H7 (cell line): Measurements from ENCODE around the gene RPS26. TPM values are rescaled to one million over a fixed set of nuclear protein-coding genes. Genes with fewer than 3 reads are reported as not detected.
A peak's percentile ranks its signal among the peaks of the same experiment; 100 is the strongest.

Experiments
- DNase-seq: peaks from one replicate; pipeline ENCODE4 v3.0.0; 2012
- H3K27me3 ChIP-seq: 2 replicates; pipeline ENCODE4 v1.6.0; 2011; ENCODE audit warnings: mild to moderate bottlenecking, low read length; ENCODE audit not compliant: control insufficient read depth, insufficient read depth
- H3K36me3 ChIP-seq: replicated peaks from 2 replicates; pipeline ENCODE4 v1.5.1; 2011; ENCODE audit warnings: low read length; ENCODE audit not compliant: control insufficient read depth, insufficient read depth
- H3K4me3 ChIP-seq: 2 replicates; pipeline ENCODE4 v1.5.1; 2011; ENCODE audit warnings: low read depth, mild to moderate bottlenecking, control low read depth, low read length, moderate library complexity; ENCODE audit not compliant: insufficient read depth
- total RNA-seq: library from RNA; depleted of rRNA; stranded (reverse); fragments of >200 nt; shearing (Covaris generic); gene quantifications from 2 replicates; pipeline ENCODE4 v1.2.3, GENCODE V29; 2014

RPS26 gene
- total RNA-seq, 1 experiment from 2014 or later: 1,197 TPM

DNA sequence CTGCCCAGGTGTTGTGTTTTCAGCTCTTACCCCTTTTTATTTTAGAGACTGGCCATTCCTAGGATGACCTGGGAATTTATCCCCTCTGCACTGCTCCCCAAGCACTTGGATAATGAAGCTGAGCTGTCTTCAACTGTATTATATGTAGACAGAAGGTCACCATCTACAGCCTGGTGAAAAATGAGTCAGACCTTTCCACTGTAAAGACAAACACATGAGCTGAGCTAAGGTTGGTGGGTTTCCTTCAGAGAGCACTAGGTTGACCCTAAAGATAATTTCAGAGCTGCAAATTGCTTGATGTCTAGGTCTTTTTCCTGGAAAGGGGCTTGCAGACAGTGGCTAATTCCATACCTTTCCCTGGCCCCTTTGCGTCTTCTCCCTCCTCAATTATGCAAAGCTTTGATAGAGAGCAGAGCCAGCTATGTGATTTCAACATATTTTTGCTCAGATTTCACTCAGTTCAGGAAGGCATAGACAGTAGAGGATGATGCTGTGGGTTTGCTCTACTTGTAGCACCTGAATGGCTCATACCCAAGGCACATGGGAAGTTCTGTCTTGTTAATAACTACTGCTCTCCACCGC is 30.1 kb upstream of the RPS26 start:
- Histone ChIP-seq H3K36me3 (no peaks in the 10 kb centered on the region), H3K27me3 (no peaks in the 10 kb centered on the region), H3K4me3 (no peak overlapping the region)
- no peak for DNase-seq

- H3K27me3 ChIP-seq: no peaks in the 10 kb centered on the region
- H3K4me3 ChIP-seq: no peak overlapping the region
- DNase-seq: no peak
- no peaks in the 10 kb centered on the region for H3K36me3 ChIP-seq
Observed at GRCh38 chr12:56013482-56013881, 28.2 kb upstream of the RPS26 start.

GRCh38 chr12:56014205-56014604 is 27.5 kb upstream of the RPS26 start:
- H3K36me3 ChIP-seq: no peaks in the 10 kb centered on the region; the same call in 1 of the 2 replicates

GRCh38 chr12:56017181-56017580 is 24.5 kb upstream of the RPS26 start:
- no peaks in the 10 kb centered on the region; the same call in 1 of the 2 replicates for H3K36me3 ChIP-seq
- no peak for DNase-seq
- H3K4me3 ChIP-seq: no peak overlapping the region
- no peaks in the 10 kb centered on the region for H3K27me3 ChIP-seq

More at GRCh38 chr12:56014205-56014604, 27.5 kb upstream of the RPS26 start:
- DNase-seq: no peak
- H3K4me3 ChIP-seq: no peak overlapping the region
- H3K27me3 ChIP-seq: no peaks in the 10 kb centered on the region

DNA sequence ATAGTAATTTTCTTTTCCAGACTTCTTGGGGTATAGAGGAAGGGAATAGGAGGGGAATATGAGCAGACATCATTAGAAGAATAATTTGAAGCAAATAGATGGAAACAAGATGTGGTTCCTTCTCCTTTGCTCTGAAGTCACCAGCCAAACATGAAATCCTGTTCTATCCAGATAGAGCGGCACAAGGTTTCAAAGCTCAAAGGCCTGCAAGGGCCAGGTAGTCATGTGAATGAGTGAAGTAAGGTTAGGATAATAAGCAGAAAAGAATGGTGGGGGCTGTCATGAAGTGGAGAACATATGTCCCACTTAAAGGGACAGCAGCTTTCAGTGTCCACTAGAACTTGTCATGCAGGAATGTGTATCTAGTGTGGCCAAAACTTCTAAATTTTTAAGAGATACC is 23.4 kb upstream of the RPS26 start:
- DNase-seq: no peak
- Histone ChIP-seq H3K27me3 (no peaks in the 10 kb centered on the region), H3K4me3 (no peak overlapping the region), H3K36me3 (no peaks in the 10 kb centered on the region; the same call in 1 of the 2 replicates)

GRCh38 chr12:56020423-56021184 is 21.1 kb upstream of the RPS26 start, which contains the start of gene IKZF4:
Gene IKZF4 (plus strand): TSS chr12:56021043. CDS start chr12:56021494, 451 bp downstream.
- peaks cover 2% of the 10 kb centered on the region for H3K36me3 ChIP-seq
- no peaks in the 10 kb centered on the region for H3K27me3 ChIP-seq
- peak within 1 kb of the TSS; percentile 42 for H3K4me3 ChIP-seq
- DNase-seq: peak; percentile 88

GRCh38 chr12:56021889-56022497 is 19.7 kb upstream of the RPS26 start:
- DNase-seq: peak; percentile 60
- no peaks in the 10 kb centered on the region for H3K27me3 ChIP-seq
- H3K36me3 ChIP-seq: peaks cover 2% of the 10 kb centered on the region
- H3K4me3 ChIP-seq: peak overlapping the region; percentile 42; the same call in 1 of the 2 replicates

GRCh38 chr12:56028511-56029165 is 13.1 kb upstream of the RPS26 start:
- peaks cover 17% of the 10 kb centered on the region for H3K36me3 ChIP-seq

DNA sequence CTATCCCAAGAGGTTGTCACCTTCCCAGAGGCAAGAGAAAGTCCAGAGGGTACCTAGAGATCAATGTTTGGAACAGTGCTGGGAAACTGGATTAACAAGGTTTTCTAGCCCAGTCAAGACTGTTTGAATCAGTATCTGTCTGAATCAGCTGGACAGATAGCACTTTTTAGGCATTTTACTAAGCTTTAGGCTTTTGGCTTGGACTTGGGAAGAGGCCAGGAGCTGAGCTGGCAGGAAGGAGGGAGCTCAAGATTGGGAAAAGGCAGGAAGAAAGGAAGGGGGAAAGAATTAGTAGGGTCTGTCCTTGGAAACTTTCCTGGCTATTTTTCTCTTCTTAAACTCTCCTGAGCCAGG is 12.6 kb upstream of the RPS26 start:
- Histone ChIP-seq H3K4me3 (no peak overlapping the region), H3K27me3 (no peaks in the 10 kb centered on the region), H3K36me3 (peaks cover 18% of the 10 kb centered on the region)
- no peak for DNase-seq

More at GRCh38 chr12:56028511-56029165, 13.1 kb upstream of the RPS26 start:
- Histone ChIP-seq H3K4me3 (no peak overlapping the region), H3K27me3 (no peaks in the 10 kb centered on the region)
- DNase-seq: no peak

- peaks cover 21% of the 10 kb centered on the region for H3K36me3 ChIP-seq
- H3K4me3 ChIP-seq: no peak overlapping the region
- DNase-seq: peak; percentile 80
- H3K27me3 ChIP-seq: no peaks in the 10 kb centered on the region
Observed at GRCh38 chr12:56029666-56030293, 11.9 kb upstream of the RPS26 start.

- no peak for DNase-seq
- no peak overlapping the region for H3K4me3 ChIP-seq
- peaks cover 23% of the 10 kb centered on the region for H3K36me3 ChIP-seq
- no peaks in the 10 kb centered on the region for H3K27me3 ChIP-seq
Observed at GRCh38 chr12:56031987-56032386, 9.7 kb upstream of the RPS26 start.

GRCh38 chr12:56034586-56035332 is 7.0 kb upstream of the RPS26 start:
- Histone ChIP-seq H3K36me3 (peaks cover 20% of the 10 kb centered on the region), H3K27me3 (no peaks in the 10 kb centered on the region), H3K4me3 (no peak overlapping the region)
- DNase-seq: no peak

GRCh38 chr12:56037161-56037560 is 4.6 kb upstream of the RPS26 start:
- H3K36me3 ChIP-seq: peaks cover 18% of the 10 kb centered on the region
- DNase-seq: no peak
- no peak overlapping the region for H3K4me3 ChIP-seq
- no peaks in the 10 kb centered on the region for H3K27me3 ChIP-seq
